GM18508 (cell line): ENCODE results near the gene TPT1.
A peak's percentile ranks its signal among the peaks of the same experiment; 100 is the strongest.
"Not testable (repeated sequence)": the region's sequence is repeated elsewhere in the genome, so short reads cannot be mapped to it uniquely, and the experiment has no call there.

ENCODE experiments used
- ATAC-seq: cut with Tn5 transposase; IDR thresholded peaks from one replicate; pipeline ENCODE4 v1.9.1; 2021; ENCODE audit warnings: moderate number of reproducible peaks; ENCODE audit not compliant: insufficient read depth, unreplicated experiment

TPT1 gene

GRCh38 chr13:45368571-45368970 lies 27.6 kb upstream of the TPT1 start:
- ATAC-seq = no peak

GRCh38 chr13:45368005-45368404 lies 27.0 kb upstream of the TPT1 start:
- ATAC-seq = no peak

- peak; percentile 90 for ATAC-seq
These were observed 26.4 kb upstream of the TPT1 start for GRCh38 chr13:45367358-45367757.

- no peak for ATAC-seq
These were observed 24.5 kb upstream of the TPT1 start for GRCh38 chr13:45365558-45365885.

GRCh38 chr13:45364876-45365557 lies 24.0 kb upstream of the TPT1 start:
- ATAC-seq = no peak

GRCh38 chr13:45362939-45363338 lies 22.0 kb upstream of the TPT1 start:
- no peak for ATAC-seq

GRCh38 chr13:45361596-45362206 lies 20.7 kb upstream of the TPT1 start:
- ATAC-seq = no peak

- ATAC-seq = no peak
These were observed 16.1 kb upstream of the TPT1 start for GRCh38 chr13:45356966-45357672.

GRCh38 chr13:45353895-45354294 lies 12.9 kb upstream of the TPT1 start:
- no peak for ATAC-seq

- ATAC-seq = no peak
These were observed 11.0 kb upstream of the TPT1 start for GRCh38 chr13:45352031-45352430.

GRCh38 chr13:45350152-45350551 lies 9.2 kb upstream of the TPT1 start:
- ATAC-seq = no peak

- no peak for ATAC-seq
These were observed 8.5 kb upstream of the TPT1 start for GRCh38 chr13:45349438-45349837.

- ATAC-seq = not testable (repeated sequence)
These were observed 3.1 kb upstream of the TPT1 start for GRCh38 chr13:45344064-45344463.

- ATAC-seq = not testable (repeated sequence)
These were observed 2.1 kb upstream of the TPT1 start for GRCh38 chr13:45343102-45343501.

- ATAC-seq = not testable (repeated sequence)
These were observed 1.7 kb upstream of the TPT1 start for GRCh38 chr13:45342668-45343067.

GRCh38 chr13:45341799-45342500 lies 967 bp upstream of the TPT1 start:
- no peak for ATAC-seq

GRCh38 chr13:45340422-45341033 lies 455 bp downstream of the TPT1 start:
- ATAC-seq = no peak

GRCh38 chr13:45339867-45340266 lies 1.1 kb downstream of the TPT1 start:
- no peak for ATAC-seq

- no peak for ATAC-seq
These were observed 1.6 kb downstream of the TPT1 start for GRCh38 chr13:45339399-45339798.

- ATAC-seq = no peak
These were observed 3.2 kb downstream of the TPT1 start for GRCh38 chr13:45337803-45338202.

- no peak for ATAC-seq
These were observed 3.6 kb downstream of the TPT1 start for GRCh38 chr13:45337395-45337794.
